ENCODE data around the gene CDK10. TPM values are rescaled to one million over a fixed set of nuclear protein-coding genes. Genes with fewer than 3 reads are reported as not detected.
"Not testable (repeated sequence)": the region's sequence is repeated elsewhere in the genome, so short reads cannot be mapped to it uniquely, and the experiment has no call there.

Gene CDK10
- total and polyA plus RNA-seq, 4 donors: 52.0 to 92.7 (median 70.0) TPM

GRCh38 chr16:89670496-89671431, 15.7 kb upstream of the CDK10 start:
- no peak overlapping the region for H3K4me3 ChIP-seq
- no peaks in the 10 kb centered on the region for H3K36me3 ChIP-seq (ENCODE audit: control insufficient read depth in 4 of 4, insufficient read depth in 4 of 4, low read length in 4 of 4)
- whole genome bisulfite sequencing, 2 donors: 90% methylated on average over 10 of the region's 10 CpGs
- no peak overlapping the region for H3K9ac ChIP-seq (ENCODE audit: insufficient read depth in 1 of 2, low read length in 2 of 2)
- H3K27ac ChIP-seq (ENCODE audit: low read depth in 1 of 2, low read length in 1 of 2): no peak overlapping the region
- TF ChIP-seq CTCF (IDR thresholded peaks at IDR 0.05; ENCODE audit: control extremely low read depth, extremely low read depth): no peak
- H3K27me3 ChIP-seq (ENCODE audit: control insufficient read depth in 3 of 3, insufficient read depth in 3 of 3, low read length in 2 of 3): no peaks in the 10 kb centered on the region
- H3K4me1 ChIP-seq (ENCODE audit: control insufficient read depth in 5 of 5, insufficient read depth in 5 of 5, low read length in 5 of 5): peaks cover 0 to 7% (median 0%) of the 10 kb centered on the region in 5 donors
- ATAC-seq (ENCODE audit: insufficient read depth, low FRiP score): no peak
- H3K9me3 ChIP-seq (ENCODE audit: control insufficient read depth in 4 of 4, insufficient read depth in 3 of 4, low read length in 3 of 4): no peaks in the 10 kb centered on the region
- peak in 1 of 3 donors; percentile 9 for DNase-seq

GRCh38 chr16:89671565-89671964, 14.9 kb upstream of the CDK10 start:
- not testable (repeated sequence) for H3K4me3 ChIP-seq; H3K27me3 ChIP-seq (ENCODE audit: control insufficient read depth in 3 of 3, insufficient read depth in 3 of 3, low read length in 2 of 3); H3K36me3 ChIP-seq (ENCODE audit: control insufficient read depth in 4 of 4, insufficient read depth in 4 of 4, low read length in 4 of 4); ATAC-seq (ENCODE audit: insufficient read depth, low FRiP score); H3K9ac ChIP-seq (ENCODE audit: insufficient read depth in 1 of 2, low read length in 2 of 2); H3K4me1 ChIP-seq (ENCODE audit: control insufficient read depth in 5 of 5, insufficient read depth in 5 of 5, low read length in 5 of 5); H3K27ac ChIP-seq (ENCODE audit: low read depth in 1 of 2, low read length in 1 of 2); H3K9me3 ChIP-seq (ENCODE audit: control insufficient read depth in 4 of 4, insufficient read depth in 3 of 4, low read length in 3 of 4); DNase-seq
- WGBS, 2 donors: 86 to 94% methylated on average over 4 of the region's 4 CpGs

GRCh38 chr16:89672177-89672941, 14.1 kb upstream of the CDK10 start:
- no peaks in the 10 kb centered on the region for H3K9me3 ChIP-seq (ENCODE audit: control insufficient read depth in 4 of 4, insufficient read depth in 3 of 4, low read length in 3 of 4)
- H3K27me3 ChIP-seq (ENCODE audit: control insufficient read depth in 3 of 3, insufficient read depth in 3 of 3, low read length in 2 of 3): no peaks in the 10 kb centered on the region
- peak in 1 of 3 donors; percentile 4 for DNase-seq
- H3K9ac ChIP-seq (ENCODE audit: insufficient read depth in 1 of 2, low read length in 2 of 2): no peak overlapping the region
- ATAC-seq (ENCODE audit: insufficient read depth, low FRiP score): no peak
- H3K4me1 ChIP-seq (ENCODE audit: control insufficient read depth in 5 of 5, insufficient read depth in 5 of 5, low read length in 5 of 5): peaks cover 0 to 7% (median 0%) of the 10 kb centered on the region in 5 donors
- TF ChIP-seq CTCF (IDR thresholded peaks at IDR 0.05; ENCODE audit: control extremely low read depth, extremely low read depth): no peak
- peak overlapping the region in 1 of 2 donors; percentile 42 for H3K27ac ChIP-seq (ENCODE audit: low read depth in 1 of 2, low read length in 1 of 2)
- no peak overlapping the region for H3K4me3 ChIP-seq
- 76 to 82% methylated on average over 16 of the region's 16 CpGs for WGBS, 2 donors
- no peaks in the 10 kb centered on the region for H3K36me3 ChIP-seq (ENCODE audit: control insufficient read depth in 4 of 4, insufficient read depth in 4 of 4, low read length in 4 of 4)

- no peak for TF ChIP-seq CTCF (IDR thresholded peaks at IDR 0.05; ENCODE audit: control extremely low read depth, extremely low read depth)
- Histone ChIP-seq H3K36me3 (ENCODE audit: control insufficient read depth in 4 of 4, insufficient read depth in 4 of 4, low read length in 4 of 4) (peaks cover 0 to 4% (median 0%) of the 10 kb centered on the region in 4 donors), H3K9ac (ENCODE audit: insufficient read depth in 1 of 2, low read length in 2 of 2) (no peak overlapping the region), H3K4me3 (no peak overlapping the region), H3K9me3 (ENCODE audit: control insufficient read depth in 4 of 4, insufficient read depth in 3 of 4, low read length in 3 of 4) (no peaks in the 10 kb centered on the region), H3K27ac (ENCODE audit: low read depth in 1 of 2, low read length in 1 of 2) (no peak overlapping the region), H3K4me1 (ENCODE audit: control insufficient read depth in 5 of 5, insufficient read depth in 5 of 5, low read length in 5 of 5) (peaks cover 0 to 3% (median 0%) of the 10 kb centered on the region in 5 donors), H3K27me3 (ENCODE audit: control insufficient read depth in 3 of 3, insufficient read depth in 3 of 3, low read length in 2 of 3) (no peaks in the 10 kb centered on the region)
- WGBS, 2 donors: 98 to 99% methylated on average over 2 of the region's 2 CpGs
- DNase-seq (no peak), ATAC-seq (ENCODE audit: insufficient read depth, low FRiP score) (no peak)
Observed at GRCh38 chr16:89678258-89678657, 8.2 kb upstream of the CDK10 start.
